ENCODE measurements around the gene FERD3L. TPM values are rescaled to one million over a fixed set of nuclear protein-coding genes. Genes with fewer than 3 reads are reported as not detected.

The FERD3L gene
- total and polyA plus RNA-seq, 2 donors: 0.16 TPM; not detected in 1

GRCh38 chr7:19112274-19113001, 32.8 kb downstream of the FERD3L start:
- no peaks in the 10 kb centered on the region for H3K36me3 ChIP-seq (ENCODE audit: insufficient read depth)
- H3K4me3 ChIP-seq (ENCODE audit: low read depth, low read length): peak overlapping the region; percentile 31
- no peaks in the 10 kb centered on the region for H3K4me1 ChIP-seq (ENCODE audit: insufficient read depth)
- no peak overlapping the region for H3K27ac ChIP-seq (ENCODE audit: low read depth)
- DNase-seq (ENCODE audit: extremely low spot score): no peak
- 24% methylated on average over 42 of the region's 42 CpGs for WGBS

- 51% methylated on average over 15 of the region's 15 CpGs for WGBS
- H3K4me1 ChIP-seq (ENCODE audit: insufficient read depth): no peaks in the 10 kb centered on the region
- DNase-seq (ENCODE audit: extremely low spot score): no peak
- peak overlapping the region; percentile 31 for H3K4me3 ChIP-seq (ENCODE audit: low read depth, low read length)
- H3K27ac ChIP-seq (ENCODE audit: low read depth): no peak overlapping the region
- H3K36me3 ChIP-seq (ENCODE audit: insufficient read depth): no peaks in the 10 kb centered on the region
Observed at GRCh38 chr7:19111474-19112273, 33.5 kb downstream of the FERD3L start.

- H3K4me3 ChIP-seq (ENCODE audit: low read depth, low read length): peak overlapping the region; percentile 8
- H3K4me1 ChIP-seq (ENCODE audit: insufficient read depth): no peaks in the 10 kb centered on the region
- H3K27ac ChIP-seq (ENCODE audit: low read depth): no peak overlapping the region
- H3K36me3 ChIP-seq (ENCODE audit: insufficient read depth): no peaks in the 10 kb centered on the region
- 49% methylated on average over 6 of the region's 6 CpGs for WGBS
- DNase-seq (ENCODE audit: extremely low spot score): no peak
Observed at GRCh38 chr7:19110776-19111175, 34.4 kb downstream of the FERD3L start.

- Histone ChIP-seq H3K4me1 (ENCODE audit: insufficient read depth) (no peaks in the 10 kb centered on the region), H3K36me3 (ENCODE audit: insufficient read depth) (no peaks in the 10 kb centered on the region), H3K27ac (ENCODE audit: low read depth) (no peak overlapping the region), H3K4me3 (ENCODE audit: low read depth, low read length) (no peak overlapping the region)
- no peak for DNase-seq (ENCODE audit: extremely low spot score)
- 64% methylated on average over 11 of the region's 11 CpGs for WGBS
Observed at GRCh38 chr7:19110026-19110730, 35.0 kb downstream of the FERD3L start.

GRCh38 chr7:19109000-19109946, 35.9 kb downstream of the FERD3L start:
- Histone ChIP-seq H3K36me3 (ENCODE audit: insufficient read depth) (no peaks in the 10 kb centered on the region), H3K4me1 (ENCODE audit: insufficient read depth) (no peaks in the 10 kb centered on the region), H3K27ac (ENCODE audit: low read depth) (no peak overlapping the region), H3K4me3 (ENCODE audit: low read depth, low read length) (no peak overlapping the region)
- WGBS: 61% methylated on average over 11 of the region's 11 CpGs
- DNase-seq (ENCODE audit: extremely low spot score): no peak

GRCh38 chr7:19107356-19108146, 37.7 kb downstream of the FERD3L start:
- H3K36me3 ChIP-seq (ENCODE audit: insufficient read depth): no peaks in the 10 kb centered on the region
- H3K27ac ChIP-seq (ENCODE audit: low read depth): no peak overlapping the region
- no peaks in the 10 kb centered on the region for H3K4me1 ChIP-seq (ENCODE audit: insufficient read depth)
- WGBS: under 1% methylated on average over 48 of the region's 48 CpGs
- H3K4me3 ChIP-seq (ENCODE audit: low read depth, low read length): peak overlapping the region; percentile 44
- DNase-seq (ENCODE audit: extremely low spot score): no peak

GRCh38 chr7:19107081-19107355, 38.2 kb downstream of the FERD3L start:
- Histone ChIP-seq H3K4me3 (ENCODE audit: low read depth, low read length) (peak overlapping the region; percentile 44), H3K36me3 (ENCODE audit: insufficient read depth) (no peaks in the 10 kb centered on the region), H3K27ac (ENCODE audit: low read depth) (no peak overlapping the region), H3K4me1 (ENCODE audit: insufficient read depth) (no peaks in the 10 kb centered on the region)
- 2% methylated on average over 6 of the region's 6 CpGs for WGBS
- DNase-seq (ENCODE audit: extremely low spot score): no peak

- Histone ChIP-seq H3K4me1 (ENCODE audit: insufficient read depth) (no peaks in the 10 kb centered on the region), H3K27ac (ENCODE audit: low read depth) (no peak overlapping the region), H3K4me3 (ENCODE audit: low read depth, low read length) (peak overlapping the region; percentile 44), H3K36me3 (ENCODE audit: insufficient read depth) (no peaks in the 10 kb centered on the region)
- 2% methylated on average over 49 of the region's 49 CpGs for WGBS
- DNase-seq (ENCODE audit: extremely low spot score): no peak
Observed at GRCh38 chr7:19106241-19107080, 38.8 kb downstream of the FERD3L start.

GRCh38 chr7:19105546-19105945, 39.7 kb downstream of the FERD3L start:
- no peak for DNase-seq (ENCODE audit: extremely low spot score)
- no peak overlapping the region for H3K27ac ChIP-seq (ENCODE audit: low read depth)
- no peak overlapping the region for H3K4me3 ChIP-seq (ENCODE audit: low read depth, low read length)
- WGBS: 59% methylated on average over 4 of the region's 4 CpGs
- H3K36me3 ChIP-seq (ENCODE audit: insufficient read depth): no peaks in the 10 kb centered on the region
- no peaks in the 10 kb centered on the region for H3K4me1 ChIP-seq (ENCODE audit: insufficient read depth)

GRCh38 chr7:19104811-19105210, 40.4 kb downstream of the FERD3L start:
- no peak overlapping the region for H3K4me3 ChIP-seq (ENCODE audit: low read depth, low read length)
- H3K27ac ChIP-seq (ENCODE audit: low read depth): no peak overlapping the region
- H3K4me1 ChIP-seq (ENCODE audit: insufficient read depth): no peaks in the 10 kb centered on the region
- H3K36me3 ChIP-seq (ENCODE audit: insufficient read depth): no peaks in the 10 kb centered on the region
- WGBS: 84% methylated on average over 4 of the region's 4 CpGs
- DNase-seq (ENCODE audit: extremely low spot score): no peak

GRCh38 chr7:19102884-19103283, 42.3 kb downstream of the FERD3L start:
- WGBS: 93% methylated on average over 4 of the region's 4 CpGs
- Histone ChIP-seq H3K36me3 (ENCODE audit: insufficient read depth) (no peaks in the 10 kb centered on the region), H3K27ac (ENCODE audit: low read depth) (no peak overlapping the region), H3K4me3 (ENCODE audit: low read depth, low read length) (no peak overlapping the region), H3K4me1 (ENCODE audit: insufficient read depth) (no peaks in the 10 kb centered on the region)
- no peak for DNase-seq (ENCODE audit: extremely low spot score)

- Histone ChIP-seq H3K4me3 (ENCODE audit: low read depth, low read length) (no peak overlapping the region), H3K4me1 (ENCODE audit: insufficient read depth) (no peaks in the 10 kb centered on the region), H3K36me3 (ENCODE audit: insufficient read depth) (no peaks in the 10 kb centered on the region), H3K27ac (ENCODE audit: low read depth) (no peak overlapping the region)
- DNase-seq (ENCODE audit: extremely low spot score): no peak
- 78% methylated on average over 2 of the region's 2 CpGs for WGBS
Observed at GRCh38 chr7:19101909-19102308, 43.3 kb downstream of the FERD3L start.
